ENCODE measurements around the gene SP5.
"Not testable (repeated sequence)": the region's sequence is repeated elsewhere in the genome, so short reads cannot be mapped to it uniquely, and the experiment has no call there.

SP5 gene

GRCh38 chr2:170711196-170711773 is 3.9 kb upstream of the SP5 start:
- DNase-seq (ENCODE audit: low spot score): no peak

GRCh38 chr2:170711774-170712652 is 3.1 kb upstream of the SP5 start:
- DNase-seq (ENCODE audit: low spot score): no peak

GRCh38 chr2:170712653-170713542 is 2.2 kb upstream of the SP5 start:
- DNase-seq (ENCODE audit: low spot score): no peak

GRCh38 chr2:170713543-170714380 is 1.4 kb upstream of the SP5 start:
- DNase-seq (ENCODE audit: low spot score): no peak

- peak; percentile 7 for DNase-seq (ENCODE audit: low spot score)
These were observed 616 bp upstream of the SP5 start for GRCh38 chr2:170714381-170715061.

GRCh38 chr2:170715932-170716777 is 1.0 kb downstream of the SP5 start:
- DNase-seq (ENCODE audit: low spot score): no peak

- no peak for DNase-seq (ENCODE audit: low spot score)
These were observed 1.9 kb downstream of the SP5 start for GRCh38 chr2:170716851-170717598.

GRCh38 chr2:170717599-170717963 is 2.4 kb downstream of the SP5 start:
- DNase-seq (ENCODE audit: low spot score): no peak

- DNase-seq (ENCODE audit: low spot score): no peak
These were observed 3.0 kb downstream of the SP5 start for GRCh38 chr2:170717991-170718589.

- DNase-seq (ENCODE audit: low spot score): no peak
These were observed 4.7 kb downstream of the SP5 start for GRCh38 chr2:170719810-170720209.

- DNase-seq (ENCODE audit: low spot score): no peak
These were observed 6.5 kb downstream of the SP5 start for GRCh38 chr2:170721678-170722077.

- DNase-seq (ENCODE audit: low spot score): no peak
These were observed 7.2 kb downstream of the SP5 start for GRCh38 chr2:170722301-170722700.

- DNase-seq (ENCODE audit: low spot score): no peak
These were observed 8.4 kb downstream of the SP5 start for GRCh38 chr2:170723446-170723958.

- no peak for DNase-seq (ENCODE audit: low spot score)
These were observed 18.9 kb downstream of the SP5 start for GRCh38 chr2:170733798-170734600.

GRCh38 chr2:170734601-170735000 is 19.5 kb downstream of the SP5 start:
- DNase-seq (ENCODE audit: low spot score): not testable (repeated sequence)

- no peak for DNase-seq (ENCODE audit: low spot score)
These were observed 21.5 kb downstream of the SP5 start for GRCh38 chr2:170736628-170737027.

GRCh38 chr2:170737406-170737805 is 22.3 kb downstream of the SP5 start:
- DNase-seq (ENCODE audit: low spot score): no peak

GRCh38 chr2:170737821-170738220 is 22.7 kb downstream of the SP5 start:
- DNase-seq (ENCODE audit: low spot score): no peak

Data from CD4-positive, alpha-beta T cell treated with Interleukin-2 at 100 ng/mL for 4 hours (primary cell).